Trophoblast cell (in vitro differentiated cells and primary cell): ENCODE results near the gene ASB13.

Experiments
- DNase-seq, 2 donors: peaks; one replicate each; pipeline ENCODE4 v3.0.0-alpha.2; 2016
- H2AFZ ChIP-seq: 2 replicates; pipeline ENCODE4 v1.6.1; 2013; ENCODE audit warnings: low read length, moderate library complexity, mild to moderate bottlenecking; ENCODE audit not compliant: insufficient read depth, poor library complexity
- H2AK5ac ChIP-seq: 2 replicates; pipeline ENCODE4 v1.6.1; 2013; ENCODE audit warnings: mild to moderate bottlenecking, low read length
- H2BK120ac ChIP-seq: 2 replicates; pipeline ENCODE4 v1.6.1; 2013; ENCODE audit warnings: low read length, mild to moderate bottlenecking, moderate library complexity; ENCODE audit not compliant: insufficient read depth, poor library complexity
- H2BK12ac ChIP-seq: 2 replicates; pipeline ENCODE4 v1.6.1; 2013; ENCODE audit warnings: mild to moderate bottlenecking, low read length, moderate library complexity
- H2BK5ac ChIP-seq: 2 replicates; pipeline ENCODE4 v1.6.1; 2013; ENCODE audit warnings: low read length, low read depth, moderate library complexity, mild to moderate bottlenecking; ENCODE audit not compliant: poor library complexity
- H3K14ac ChIP-seq: 2 replicates; pipeline ENCODE4 v1.6.1; 2013; ENCODE audit warnings: mild to moderate bottlenecking, low read length
- H3K18ac ChIP-seq: 2 replicates; pipeline ENCODE4 v1.6.1; 2013; ENCODE audit warnings: mild to moderate bottlenecking, low read length
- H3K23ac ChIP-seq: 2 replicates; pipeline ENCODE4 v1.6.1; 2013; ENCODE audit warnings: low read length
- H3K27ac ChIP-seq: 2 replicates; pipeline ENCODE4 v1.5.1; 2013; ENCODE audit warnings: low read depth, mild to moderate bottlenecking, inconsistent platforms, low read length, moderate library complexity
- H3K27me3 ChIP-seq: 2 replicates; pipeline ENCODE4 v1.6.1; 2013; ENCODE audit warnings: inconsistent platforms, mild to moderate bottlenecking, low read length, moderate library complexity; ENCODE audit not compliant: insufficient read depth
- H3K36me3 ChIP-seq, 2 experiments: 1 replicate in 1 of 2; 2 replicates in 1 of 2; pipeline ENCODE4 v1.6.1; 2013; ENCODE audit warnings: low read length in 2 of 2, mild to moderate bottlenecking in 2 of 2, moderate library complexity in 1 of 2; ENCODE audit not compliant: insufficient read depth in 2 of 2, control insufficient read depth in 1 of 2
- H3K4ac ChIP-seq: 2 replicates; pipeline ENCODE4 v1.6.1; 2013; ENCODE audit warnings: low read depth, mild to moderate bottlenecking, low read length, moderate library complexity
- H3K4me1 ChIP-seq, 2 experiments: 1 replicate in 1 of 2; 2 replicates in 1 of 2; pipeline ENCODE4 v1.6.1; 2013; ENCODE audit warnings: low read length in 2 of 2, mild to moderate bottlenecking in 2 of 2, moderate library complexity in 1 of 2; ENCODE audit not compliant: insufficient read depth in 2 of 2, control insufficient read depth in 1 of 2
- H3K4me2 ChIP-seq: 2 replicates; pipeline ENCODE4 v1.6.1; 2013; ENCODE audit warnings: inconsistent platforms, mild to moderate bottlenecking, low read length, moderate library complexity
- H3K4me3 ChIP-seq: 2 replicates; pipeline ENCODE4 v1.5.1; 2013; ENCODE audit warnings: mild to moderate bottlenecking, low read depth, low read length, inconsistent platforms
- H3K79me1 ChIP-seq: one replicate; pipeline ENCODE4 v1.6.1; 2013; ENCODE audit warnings: low read length
- H3K79me2 ChIP-seq: 2 replicates; pipeline ENCODE4 v1.6.1; 2013; ENCODE audit warnings: low read length, mild to moderate bottlenecking; ENCODE audit not compliant: control insufficient read depth, insufficient read depth, poor library complexity
- H3K9ac ChIP-seq: 2 replicates; pipeline ENCODE4 v1.6.1; 2013; ENCODE audit warnings: mild to moderate bottlenecking, low read length
- H3K9me3 ChIP-seq: 2 replicates; pipeline ENCODE4 v1.6.1; 2013; ENCODE audit warnings: low read depth, mild to moderate bottlenecking, control low read depth, inconsistent platforms, low read length; ENCODE audit not compliant: insufficient read depth
- H4K12ac ChIP-seq: 2 replicates; pipeline ENCODE4 v1.6.1; 2013; ENCODE audit warnings: low read depth, mild to moderate bottlenecking, low read length, moderate library complexity
- H4K8ac ChIP-seq: 2 replicates; pipeline ENCODE4 v1.6.1; 2013; ENCODE audit warnings: low read depth, mild to moderate bottlenecking, low read length, moderate library complexity
- H4K91ac ChIP-seq: one replicate; pipeline ENCODE4 v1.6.1; 2013; ENCODE audit warnings: low read depth, mild to moderate bottlenecking, low read length, moderate library complexity
- WGBS: extraction: QIAGEN DNeasy Blood & Tissue Kit; methylation state at CpG from one replicate; pipeline ENCODE4 v1.1.7; 2013; ENCODE audit warnings: missing lambda C conversion rate; ENCODE audit not compliant: insufficient read length, insufficient coverage; ENCODE audit errors: extremely low coverage; 5-methylcytosine and 5-hydroxymethylcytosine counted together

The ASB13 gene

GRCh38 chr10:5640036-5640435 lies 26.4 kb downstream of the ASB13 start:
- H2BK120ac ChIP-seq, result no peak overlapping the region
- no peak overlapping the region for H3K9ac ChIP-seq
- DNase-seq, result no peak
- no peak overlapping the region for H2AK5ac ChIP-seq
- H3K79me2 ChIP-seq, result no peaks in the 10 kb centered on the region
- H3K4me3 ChIP-seq, result no peak overlapping the region
- WGBS, result no CpG with 5 or more reads among the region's 12 CpGs
- H3K79me1 ChIP-seq, result no peaks in the 10 kb centered on the region
- no peak overlapping the region for H3K4ac ChIP-seq
- no peak overlapping the region for H3K23ac ChIP-seq
- no peak overlapping the region for H3K14ac ChIP-seq
- H4K91ac ChIP-seq, result no peak overlapping the region
- no peaks in the 10 kb centered on the region for H3K4me1 ChIP-seq
- no peaks in the 10 kb centered on the region for H3K27me3 ChIP-seq
- H2BK12ac ChIP-seq, result no peak overlapping the region
- no peak overlapping the region for H4K8ac ChIP-seq
- H3K9me3 ChIP-seq, result peaks cover 4% of the 10 kb centered on the region
- H2AFZ ChIP-seq, result no peak overlapping the region
- H3K27ac ChIP-seq, result no peak overlapping the region
- no peak overlapping the region for H4K12ac ChIP-seq
- H2BK5ac ChIP-seq, result no peak overlapping the region
- no peak overlapping the region for H3K18ac ChIP-seq
- peaks cover 9 to 15% of the 10 kb centered on the region in 2 experiments for H3K36me3 ChIP-seq
- no peak overlapping the region for H3K4me2 ChIP-seq

DNA sequence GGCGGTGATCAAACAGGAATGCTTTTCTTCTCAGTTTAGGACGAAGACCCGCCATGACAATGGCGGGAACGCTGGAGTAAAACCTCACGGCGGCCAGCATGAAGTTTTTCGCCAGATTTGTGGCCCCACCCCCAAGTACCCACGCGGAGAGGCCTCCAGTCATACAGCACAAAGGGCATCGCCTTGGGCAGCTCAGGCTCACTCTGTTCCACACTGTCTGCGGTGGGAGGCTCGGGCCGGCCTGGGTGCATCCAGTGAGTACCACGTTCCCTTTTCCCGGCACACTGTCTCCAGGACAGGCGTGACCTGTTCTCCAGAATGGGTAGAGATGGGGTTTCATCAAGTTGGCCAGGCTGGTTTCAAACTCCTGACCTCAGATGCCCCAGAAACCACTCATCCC lies 27.3 kb downstream of the ASB13 start:
- DNase-seq, result no peak
- Histone ChIP-seq H3K23ac (no peak overlapping the region), H3K4me1 (no peaks in the 10 kb centered on the region)

GRCh38 chr10:5638494-5638893 lies 27.9 kb downstream of the ASB13 start:
- Histone ChIP-seq H3K9ac (no peak overlapping the region), H3K4ac (no peak overlapping the region), H2BK120ac (no peak overlapping the region), H3K18ac (no peak overlapping the region), H3K27ac (no peak overlapping the region), H2BK5ac (no peak overlapping the region), H2AFZ (no peak overlapping the region), H3K14ac (no peak overlapping the region), H3K27me3 (no peaks in the 10 kb centered on the region), H3K9me3 (peaks cover 4% of the 10 kb centered on the region), H4K12ac (no peak overlapping the region), H3K4me1 (no peaks in the 10 kb centered on the region), H2BK12ac (no peak overlapping the region), H4K8ac (no peak overlapping the region), H3K79me1 (no peaks in the 10 kb centered on the region), H3K79me2 (no peaks in the 10 kb centered on the region), H3K23ac (no peak overlapping the region), H2AK5ac (no peak overlapping the region), H3K4me3 (no peak overlapping the region), H3K4me2 (no peak overlapping the region), H3K36me3 (peaks cover 7 to 12% of the 10 kb centered on the region in 2 experiments), H4K91ac (no peak overlapping the region)
- WGBS, result no CpG with 5 or more reads among the region's 10 CpGs
- DNase-seq, result no peak

More for the DNA sequence above, 27.3 kb downstream of the ASB13 start:
- peaks cover 4% of the 10 kb centered on the region for H3K9me3 ChIP-seq
- H3K27me3 ChIP-seq, result no peaks in the 10 kb centered on the region
- no peak overlapping the region for H3K4me2 ChIP-seq
- no peaks in the 10 kb centered on the region for H3K79me2 ChIP-seq
- H2AFZ ChIP-seq, result no peak overlapping the region
- H3K4me3 ChIP-seq, result no peak overlapping the region
- no peak overlapping the region for H4K8ac ChIP-seq
- no peak overlapping the region for H2AK5ac ChIP-seq
- H4K91ac ChIP-seq, result no peak overlapping the region
- H3K4ac ChIP-seq, result no peak overlapping the region
- H4K12ac ChIP-seq, result no peak overlapping the region
- H3K9ac ChIP-seq, result no peak overlapping the region
- H3K79me1 ChIP-seq, result no peaks in the 10 kb centered on the region
- peaks cover 7 to 15% of the 10 kb centered on the region in 2 experiments for H3K36me3 ChIP-seq
- no CpG with 5 or more reads among the region's 17 CpGs for WGBS
- no peak overlapping the region for H2BK120ac ChIP-seq
- no peak overlapping the region for H3K14ac ChIP-seq
- H2BK5ac ChIP-seq, result no peak overlapping the region
- H3K27ac ChIP-seq, result no peak overlapping the region
- no peak overlapping the region for H3K18ac ChIP-seq
- H2BK12ac ChIP-seq, result no peak overlapping the region

- Histone ChIP-seq H3K79me1 (no peaks in the 10 kb centered on the region), H2BK12ac (no peak overlapping the region), H3K9me3 (peaks cover 2% of the 10 kb centered on the region), H3K27me3 (no peaks in the 10 kb centered on the region), H4K91ac (no peak overlapping the region), H3K18ac (no peak overlapping the region), H3K36me3 (peaks cover under 1% of the 10 kb centered on the region in 2 experiments), H4K8ac (no peak overlapping the region), H3K79me2 (no peaks in the 10 kb centered on the region), H3K4ac (no peak overlapping the region), H2AK5ac (no peak overlapping the region), H2BK5ac (no peak overlapping the region), H3K27ac (no peak overlapping the region), H3K4me3 (no peak overlapping the region), H2BK120ac (no peak overlapping the region), H3K4me2 (no peak overlapping the region), H3K14ac (no peak overlapping the region), H3K9ac (no peak overlapping the region), H3K23ac (no peak overlapping the region), H3K4me1 (peaks cover 0 to 2% of the 10 kb centered on the region in 2 experiments), H2AFZ (no peak overlapping the region), H4K12ac (no peak overlapping the region)
- WGBS, result no CpG with 5 or more reads among the region's 7 CpGs
- DNase-seq, result no peak
Measured at GRCh38 chr10:5634918-5635317, 31.5 kb downstream of the ASB13 start.
